NCI-H2171 treated with DMSO at 0.1 percent for 48 hours (cell line): ENCODE results near the gene ITGAL.

ENCODE experiments used
- DNase-seq: peaks from one replicate; lab custom pipeline; 2025; lab: John Stamatoyannopoulos, UW

ITGAL gene

DNA sequence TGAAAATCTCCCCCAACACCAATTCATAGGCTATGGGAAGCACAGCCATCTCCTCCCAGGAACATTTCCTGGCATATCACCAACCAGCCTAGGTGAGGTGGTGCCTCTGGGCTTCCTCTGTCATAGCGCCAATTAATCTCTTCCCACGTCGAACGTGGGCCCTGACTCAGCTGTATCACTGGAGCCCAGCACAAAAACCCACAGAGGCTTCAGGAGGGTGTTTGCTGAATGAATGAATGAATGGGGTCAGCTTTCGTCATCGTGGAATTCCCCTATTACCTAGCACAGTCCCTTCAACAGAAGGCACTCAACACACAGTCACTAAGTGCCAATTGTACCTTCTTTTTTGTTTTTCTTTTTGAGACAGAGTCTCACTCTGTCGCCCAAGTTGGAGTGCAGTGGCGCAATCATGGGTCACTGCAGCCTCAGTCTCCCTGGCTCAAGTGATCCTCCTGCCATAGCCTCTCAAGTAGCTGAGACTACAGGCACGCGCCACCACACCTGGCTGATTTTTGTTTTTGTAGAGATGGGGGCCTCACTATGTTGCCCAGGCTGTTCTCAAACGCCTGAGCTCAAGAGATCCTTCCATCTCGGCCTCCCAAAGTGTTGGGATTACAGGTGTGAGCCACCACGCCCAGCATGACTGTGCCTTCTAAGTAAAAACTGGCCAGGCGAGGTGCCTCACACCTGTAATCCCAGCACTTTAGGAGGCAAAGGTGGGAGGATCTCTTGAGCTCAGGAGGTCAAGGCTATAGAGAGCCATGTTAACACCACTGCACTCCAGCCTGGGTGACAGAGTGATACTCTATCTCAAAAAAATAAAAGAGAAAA is 94.8 kb downstream of the ITGAL start:
- no peak for DNase-seq

DNA sequence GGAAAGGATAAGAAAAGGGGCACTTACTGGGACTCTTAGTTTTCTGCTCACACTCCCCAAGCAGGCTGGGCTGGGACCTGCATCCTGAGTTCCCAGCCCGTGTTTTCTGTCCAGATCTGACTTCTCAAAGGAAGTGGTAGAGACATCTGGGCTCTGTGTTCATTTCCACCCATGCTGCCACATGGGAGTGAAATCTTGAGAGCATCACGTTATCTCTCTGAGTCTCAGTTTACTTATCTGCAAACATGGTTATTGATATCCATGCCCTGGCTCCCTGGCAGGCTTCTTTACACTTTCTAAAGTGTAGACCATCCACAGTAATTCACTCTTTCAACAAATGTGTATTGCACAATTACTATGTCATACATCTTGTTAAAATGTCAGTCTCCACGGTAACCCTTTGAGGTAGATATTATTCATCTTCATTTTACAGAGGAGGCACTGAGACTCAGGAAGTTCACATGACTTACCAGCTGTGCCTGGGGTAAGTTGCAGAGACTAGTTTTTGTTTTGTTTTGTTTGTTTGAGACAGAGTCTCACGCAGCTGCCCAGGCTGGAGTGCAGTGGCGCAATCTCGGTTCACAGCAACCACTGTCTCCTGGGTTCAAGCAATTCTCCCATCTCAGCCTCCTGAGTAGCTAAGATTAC is 95.6 kb downstream of the ITGAL start:
- peak; percentile 61 for DNase-seq

DNA sequence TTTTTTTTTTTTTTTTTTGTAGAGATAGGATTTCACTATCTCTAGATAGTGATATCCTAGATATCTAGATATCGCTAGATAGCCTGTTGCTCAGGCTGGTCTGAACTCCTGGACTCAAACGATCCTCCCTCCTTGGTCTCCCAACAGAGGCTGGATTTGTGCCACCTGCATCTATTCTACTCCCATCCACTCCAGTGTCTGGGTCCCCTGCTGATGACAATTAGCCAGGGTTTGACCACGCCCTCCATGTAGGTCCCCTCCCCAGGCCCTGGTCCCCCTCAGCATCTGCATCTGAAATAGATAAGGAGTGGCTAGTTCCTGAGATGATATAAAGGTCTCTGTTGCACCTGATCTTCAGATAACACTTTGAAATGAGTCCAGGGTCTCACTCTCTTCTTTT is 96.7 kb downstream of the ITGAL start:
- no peak for DNase-seq

DNA sequence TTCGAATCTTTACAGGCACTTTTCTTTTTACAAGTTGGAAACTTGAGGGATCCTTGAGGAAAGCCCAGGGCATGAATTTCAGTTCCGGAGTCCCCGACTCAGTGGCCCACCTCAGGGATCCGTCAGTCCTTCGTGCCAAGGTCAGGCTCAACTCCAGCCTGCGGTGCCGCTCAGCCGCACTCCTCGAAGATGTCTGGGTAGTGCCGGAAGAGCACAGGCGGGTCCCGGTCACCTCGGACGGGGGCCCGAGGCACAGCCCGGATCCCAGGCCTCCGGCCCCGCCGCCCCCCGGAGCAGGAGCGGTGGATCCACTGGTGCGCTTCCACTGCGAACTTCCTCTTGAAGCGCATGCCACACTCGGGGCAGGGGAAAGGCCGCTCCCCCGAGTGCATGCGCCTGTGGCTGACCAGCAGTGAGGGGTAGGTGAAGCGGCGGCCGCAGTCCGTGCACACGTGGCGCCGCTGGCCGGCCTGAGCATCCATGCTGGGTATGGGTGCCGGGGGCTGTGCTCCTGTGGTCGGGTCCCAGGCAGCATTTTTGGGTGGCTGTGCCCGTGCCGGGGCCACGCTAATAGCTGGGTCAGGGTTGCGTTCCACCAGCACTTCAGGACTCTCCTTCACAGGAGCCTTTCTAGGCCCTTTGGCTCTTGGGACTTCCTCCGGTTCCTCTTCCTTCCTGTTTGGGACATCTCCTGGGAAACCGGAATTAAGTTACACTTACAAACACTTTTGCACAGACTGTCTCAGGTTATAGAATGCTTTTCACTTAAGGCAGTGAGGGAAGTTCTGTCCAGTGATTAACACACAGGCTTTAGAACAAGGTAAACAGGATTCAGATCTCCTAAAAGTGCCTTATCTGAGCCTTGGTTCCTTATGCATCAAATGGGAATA is 97.4 kb downstream of the ITGAL start:
- DNase-seq, result no peak

DNA sequence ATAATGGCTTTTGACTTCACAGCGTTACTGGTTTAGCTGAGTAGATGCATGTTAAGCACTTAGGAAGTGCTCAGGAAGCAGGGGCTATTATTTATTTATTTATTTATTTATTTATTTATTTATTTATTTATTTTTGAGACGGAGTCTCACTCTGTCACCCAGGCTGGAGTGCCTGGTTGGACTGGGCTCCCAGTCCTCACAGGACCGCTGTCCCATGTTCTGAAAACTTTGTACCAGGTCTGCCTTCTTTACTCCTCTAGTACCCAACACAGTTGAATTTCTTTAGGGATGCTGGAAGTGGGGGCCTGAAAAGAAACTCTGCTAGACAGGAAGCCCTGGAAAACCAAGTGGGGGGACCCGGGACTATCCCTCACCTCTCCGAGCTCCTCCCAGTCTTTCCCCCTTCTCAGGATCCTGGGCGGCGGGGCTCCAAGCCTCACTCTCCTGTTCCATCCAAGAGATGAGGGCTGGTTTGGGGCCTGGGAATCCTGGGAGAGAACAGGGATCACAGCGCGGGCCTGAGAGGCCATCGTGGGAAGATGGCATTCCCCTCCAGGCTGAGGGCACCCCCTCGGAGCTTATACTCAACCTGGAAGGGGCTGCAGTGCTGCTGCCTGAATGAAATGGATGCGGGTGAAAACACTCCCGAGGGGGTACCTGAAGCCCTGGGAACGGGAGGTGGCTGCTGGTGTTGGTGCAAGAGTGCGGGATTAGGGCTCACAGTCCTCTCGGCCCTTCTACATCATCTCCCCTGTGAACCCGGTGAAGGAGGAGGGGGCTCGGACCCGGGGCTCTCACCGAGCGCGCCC is 98.3 kb downstream of the ITGAL start:
- peak; percentile 58 for DNase-seq

DNA sequence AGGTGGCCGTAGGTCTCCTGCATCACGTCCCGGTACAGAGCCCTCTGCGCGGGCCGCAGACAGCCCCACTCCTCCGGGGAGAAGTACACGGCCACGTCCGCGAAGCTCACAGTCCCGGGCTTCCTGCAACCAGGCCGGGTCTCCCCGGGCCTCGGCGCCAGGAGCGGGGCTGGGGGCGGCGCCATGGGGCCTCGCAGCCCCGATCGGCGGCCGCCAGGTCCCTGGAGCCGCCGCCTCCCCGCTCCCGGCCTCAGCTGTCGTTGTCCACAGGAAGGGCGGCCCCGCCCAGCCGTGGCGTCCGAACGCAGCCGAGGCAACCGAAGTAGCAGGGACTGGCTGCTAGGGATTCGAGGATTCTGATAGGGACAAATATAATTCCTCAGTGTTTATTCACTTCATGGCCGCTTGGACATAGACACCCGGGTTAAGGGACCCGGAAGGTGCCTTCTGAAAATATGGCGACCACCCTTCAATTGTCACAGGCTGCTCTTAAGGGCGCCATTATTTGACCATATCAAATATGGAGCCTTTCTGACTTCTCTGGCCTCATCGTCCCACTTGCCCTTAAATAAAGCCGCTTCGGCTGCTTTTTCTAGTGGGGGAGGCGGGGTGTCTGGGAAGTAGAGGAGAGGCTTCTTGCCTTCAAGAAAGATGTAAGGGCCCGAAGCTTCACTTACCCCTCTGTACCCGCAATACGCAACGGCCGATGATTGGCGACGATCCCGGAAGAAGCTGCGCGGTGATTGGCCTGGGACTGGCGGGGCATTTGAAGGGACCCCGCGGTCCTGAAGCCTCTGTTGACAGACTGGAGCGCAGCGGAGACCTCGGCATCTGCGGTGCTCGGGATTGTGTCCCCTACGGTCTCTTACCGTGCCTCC is 99.1 kb downstream of the ITGAL start, which contains the start of gene ZNF688:
Gene ZNF688 (minus strand): TSS at position 270 of the 878 bp plus-strand sequence. CDS start 85 bp downstream, at position 185.
- peak; percentile 98 for DNase-seq
